ENCODE data around the gene TUBA3D.
"Not testable (repeated sequence)": the region's sequence is repeated elsewhere in the genome, so short reads cannot be mapped to it uniquely, and the experiment has no call there.

The TUBA3D gene

DNA sequence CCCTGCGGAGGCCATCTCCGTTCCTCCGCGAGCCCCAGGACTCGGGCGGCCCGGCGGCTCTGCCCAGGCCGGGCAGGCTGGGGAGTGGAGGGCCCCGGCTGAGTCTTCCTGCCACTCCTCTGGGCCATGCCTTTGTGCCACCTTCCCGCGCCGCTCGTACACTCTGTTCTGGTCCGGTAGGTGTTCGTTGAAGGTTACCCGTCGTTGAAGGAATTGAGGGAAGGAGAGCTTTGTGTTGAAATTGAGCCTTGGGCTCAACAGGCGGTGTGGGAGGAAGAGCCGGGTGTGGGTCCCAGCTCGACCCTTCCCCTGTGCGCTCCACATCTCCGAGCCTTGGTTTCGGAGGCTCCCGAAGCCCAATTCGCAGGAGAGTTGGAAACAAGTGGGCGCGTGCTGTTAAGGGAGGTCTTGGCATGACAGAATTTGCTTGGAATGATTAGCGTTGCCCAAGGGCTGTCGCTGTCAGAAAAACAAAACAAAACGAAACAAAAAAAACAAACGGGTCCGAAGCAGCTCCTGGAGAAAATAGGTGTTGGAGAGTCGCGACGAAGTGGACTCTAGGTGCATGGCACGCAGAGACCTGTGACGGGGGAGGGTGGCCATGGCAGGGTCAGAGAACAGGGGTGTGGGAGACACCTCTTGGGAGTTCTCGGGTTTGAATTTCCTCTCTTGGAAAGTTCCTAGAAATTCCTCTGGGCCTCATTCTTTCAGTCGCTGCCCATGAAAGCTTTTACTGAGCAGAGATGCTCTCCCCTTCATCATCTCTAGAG, 17.5 kb downstream of the TUBA3D start:
- no peak for DNase-seq (ENCODE audit: insufficient read length)
- FAIRE-seq = no peak
- TF ChIP-seq POLR2A (IDR thresholded peaks at IDR 0.05; ENCODE audit: low read depth, low read length) (no peak), POLR2AphosphoS5 (IDR thresholded peaks at IDR 0.05; ENCODE audit: low read depth, low read length) (no peak), TAF1 (IDR thresholded peaks at IDR 0.05; ENCODE audit: borderline replicate concordance, low read depth, low read length) (no peak)

DNA sequence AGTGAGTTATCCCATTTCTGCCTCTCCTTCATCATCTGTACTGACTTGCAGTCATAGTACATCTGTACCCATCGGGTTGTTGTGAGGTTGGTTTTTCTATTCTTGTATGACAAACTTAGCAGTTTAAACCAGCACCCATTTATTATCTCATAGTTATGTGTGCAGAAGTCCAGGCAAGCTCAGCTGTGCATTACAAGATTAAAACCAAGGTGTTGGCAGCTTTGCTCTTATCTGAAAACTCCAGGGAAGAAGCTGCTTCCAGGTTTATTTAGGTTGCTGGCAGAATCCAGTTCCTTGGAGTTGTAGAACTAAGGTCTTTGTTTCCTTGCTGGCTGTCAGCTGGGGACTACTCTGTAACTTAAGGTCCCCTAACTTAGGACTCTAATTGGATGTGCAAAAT, 19.6 kb downstream of the TUBA3D start:
- DNase-seq (ENCODE audit: insufficient read length); FAIRE-seq: not testable (repeated sequence)

DNA sequence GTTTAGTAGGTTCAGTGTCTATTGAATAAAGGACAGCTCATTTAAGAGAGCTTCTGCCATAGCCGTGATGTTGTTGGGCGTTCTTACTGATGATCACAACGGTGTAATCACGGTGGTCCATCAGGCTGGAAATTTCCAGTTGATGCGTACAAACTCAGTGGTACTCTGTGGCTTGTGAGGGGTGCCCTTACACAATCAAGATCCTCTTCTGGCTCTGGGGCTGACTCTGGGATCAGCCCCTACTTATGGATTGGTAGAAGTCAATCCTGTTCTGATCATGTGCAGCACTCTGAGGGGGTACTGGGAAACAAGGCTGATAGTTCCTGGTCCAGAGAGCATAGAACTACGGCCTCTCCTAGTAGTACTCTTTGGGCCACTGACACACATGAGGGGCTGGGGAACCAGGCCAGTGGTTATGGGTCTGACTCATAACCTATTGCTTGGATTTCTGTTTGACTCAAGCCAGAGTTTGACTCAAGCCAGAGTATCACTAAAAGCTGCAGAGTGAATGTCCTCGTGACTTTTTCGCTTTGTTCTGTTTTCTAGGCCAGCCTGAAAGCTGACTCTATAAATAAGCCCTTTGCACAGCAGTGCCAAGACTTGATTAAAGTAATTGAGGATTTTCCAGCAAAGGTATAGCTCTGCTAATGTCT, 22.5 kb downstream of the TUBA3D start:
- peak; percentile 81 for FAIRE-seq
- not testable (repeated sequence) for DNase-seq (ENCODE audit: insufficient read length)

DNA sequence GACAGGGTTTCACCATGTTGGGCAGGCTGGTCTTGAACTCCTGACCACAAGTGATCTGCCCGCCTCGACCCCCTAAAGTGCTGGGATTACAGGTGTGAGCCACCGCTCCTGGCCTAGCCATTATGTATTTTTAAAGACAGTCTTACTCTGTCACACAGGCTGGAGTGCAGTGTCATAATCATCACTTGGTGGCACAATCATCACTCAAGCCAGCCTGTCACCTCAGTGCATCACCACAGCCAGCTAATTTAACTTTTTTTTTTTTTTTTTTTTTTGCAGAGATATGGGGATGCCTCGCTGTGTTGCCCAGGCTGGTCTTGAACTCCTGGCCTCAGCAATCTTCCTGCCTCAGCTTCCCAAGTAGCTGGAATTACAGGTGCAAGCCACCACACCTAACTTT, 27.7 kb downstream of the TUBA3D start:
- FAIRE-seq; DNase-seq (ENCODE audit: insufficient read length): not testable (repeated sequence)

DNA sequence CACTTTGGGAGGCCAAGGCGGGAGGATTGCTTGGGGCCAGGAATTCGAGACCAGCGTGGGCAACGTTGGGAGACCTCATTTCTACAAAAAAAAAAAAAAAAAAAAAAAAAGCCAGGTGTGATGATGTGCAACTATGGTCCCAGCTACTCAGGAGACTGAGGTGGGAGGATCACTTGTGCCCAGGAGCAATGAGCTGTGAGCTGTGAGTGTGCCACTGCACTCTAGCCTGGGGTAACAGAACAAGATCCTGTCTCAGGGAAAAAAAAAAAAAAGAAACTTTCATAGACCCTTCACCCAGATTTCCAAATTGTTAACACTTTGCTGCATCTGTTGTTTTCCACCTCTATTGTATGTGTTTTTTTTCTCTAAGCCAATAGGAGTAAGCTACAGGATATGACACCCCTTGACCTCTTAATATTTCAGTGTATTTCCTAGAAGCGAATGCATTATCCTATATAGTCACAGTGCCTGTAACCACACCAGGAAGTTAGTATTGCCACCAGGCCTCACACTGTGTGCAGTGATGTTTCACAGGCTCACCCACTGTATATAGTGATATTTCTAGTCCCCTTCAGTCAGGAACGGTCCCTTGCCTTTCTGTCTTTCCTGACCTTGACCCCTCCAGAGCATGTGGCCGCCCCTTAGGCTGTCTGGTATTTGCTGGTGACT, 28.3 kb downstream of the TUBA3D start:
- DNase-seq (ENCODE audit: insufficient read length); FAIRE-seq: not testable (repeated sequence)

DNA sequence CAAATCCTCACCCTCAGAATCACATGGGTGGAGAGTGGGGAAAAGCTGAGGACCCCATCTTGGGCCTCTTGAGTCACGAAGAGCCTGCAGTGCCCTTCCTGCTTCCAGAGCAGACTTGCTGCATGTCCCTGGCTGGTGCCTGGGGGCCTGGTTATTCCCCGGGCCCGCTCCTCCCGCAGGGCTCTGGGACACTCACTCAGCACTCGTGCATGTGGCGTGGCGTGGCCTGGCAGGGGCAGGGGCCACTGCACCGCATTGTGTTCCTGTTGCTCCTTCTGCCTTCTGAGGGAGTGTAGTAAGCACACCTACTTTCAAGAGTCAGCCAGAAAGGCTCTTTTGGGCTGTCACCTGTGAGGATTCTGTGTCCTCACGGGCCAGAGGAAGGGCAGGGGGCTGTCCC, 33.7 kb downstream of the TUBA3D start:
- FAIRE-seq (no peak), DNase-seq (ENCODE audit: insufficient read length) (no peak)
- TF ChIP-seq TAF1 (IDR thresholded peaks at IDR 0.05; ENCODE audit: borderline replicate concordance, low read depth, low read length) (no peak), POLR2A (IDR thresholded peaks at IDR 0.05; ENCODE audit: low read depth, low read length) (no peak), POLR2AphosphoS5 (IDR thresholded peaks at IDR 0.05; ENCODE audit: low read depth, low read length) (no peak)

DNA sequence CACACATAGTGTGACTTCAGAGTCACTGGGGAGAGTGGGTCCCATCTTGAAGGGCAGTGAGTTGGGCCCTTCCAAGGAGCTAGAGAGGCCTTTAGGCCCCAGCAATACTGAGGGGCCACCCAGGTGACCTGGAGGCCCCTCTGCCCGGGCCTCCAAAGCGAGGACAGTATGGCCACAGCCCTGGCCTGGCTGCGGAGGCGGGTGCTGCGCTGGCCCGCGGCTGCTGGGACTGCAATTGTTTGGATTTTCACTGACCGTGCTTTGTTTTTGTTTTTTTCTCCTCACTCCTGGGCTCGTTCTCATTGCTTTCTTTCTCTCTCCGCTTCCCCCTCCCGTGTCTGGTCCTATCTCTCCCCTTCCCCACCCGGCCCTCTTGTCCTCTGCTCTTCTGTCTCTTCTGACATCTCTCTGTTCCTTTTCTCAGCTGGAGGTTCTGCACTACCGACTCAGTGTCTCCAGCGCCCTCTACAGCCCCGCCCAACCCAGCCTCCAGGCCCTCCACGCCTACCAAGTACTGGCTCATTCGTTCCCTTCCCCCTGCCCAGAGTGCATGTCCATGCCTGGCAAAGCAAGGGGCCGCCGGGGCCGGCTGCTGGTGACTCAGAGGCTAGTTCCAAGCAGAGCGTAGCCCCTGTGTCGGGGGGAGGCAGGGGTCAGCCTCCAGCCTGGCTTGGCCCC, 35.5 kb downstream of the TUBA3D start:
- not testable (repeated sequence) for DNase-seq (ENCODE audit: insufficient read length); FAIRE-seq

DNA sequence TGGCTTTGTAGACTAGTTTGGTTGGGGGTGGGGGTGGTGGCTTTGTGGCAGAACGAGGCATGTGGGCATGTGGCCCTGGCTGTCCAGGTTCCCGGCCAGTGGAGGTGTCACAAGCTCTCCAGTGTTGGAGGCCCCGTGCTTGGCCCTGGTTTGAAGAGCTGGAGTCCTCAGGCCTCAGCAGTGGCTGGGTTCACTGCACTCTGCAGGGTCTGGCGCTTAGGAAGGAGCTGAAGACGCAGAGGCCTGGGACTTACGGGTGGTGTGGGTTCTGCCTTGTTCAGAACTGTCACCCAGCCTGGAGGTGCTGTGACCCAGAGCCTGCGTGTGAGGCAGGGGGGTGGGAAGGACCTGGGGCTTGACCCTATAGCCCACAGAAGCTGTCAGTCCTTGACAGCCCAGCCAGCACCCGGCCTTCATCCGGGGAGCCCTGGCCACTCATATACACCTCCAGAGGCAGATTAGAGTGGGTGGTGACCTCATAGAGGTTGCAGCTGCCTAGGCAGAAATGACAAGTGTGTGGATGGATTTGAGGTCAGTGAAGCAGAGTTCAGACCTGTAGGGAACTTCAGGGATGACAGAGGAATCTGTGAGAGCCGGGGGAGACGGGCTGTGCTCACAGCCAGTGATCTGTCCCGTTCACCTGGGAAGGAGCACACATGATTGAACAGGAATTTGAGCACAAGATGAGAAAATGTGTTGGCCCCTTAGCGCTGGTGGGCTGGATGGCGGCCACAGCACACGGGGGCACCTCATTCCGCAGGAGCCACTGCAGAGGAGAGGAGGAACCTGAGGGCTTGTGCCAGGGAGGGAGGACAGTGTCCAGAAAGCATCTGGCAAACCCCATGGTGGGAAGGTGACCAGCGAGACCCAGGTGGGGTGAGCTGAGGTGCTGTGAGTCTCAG, 36.3 kb downstream of the TUBA3D start:
- DNase-seq (ENCODE audit: insufficient read length); FAIRE-seq: not testable (repeated sequence)

DNA sequence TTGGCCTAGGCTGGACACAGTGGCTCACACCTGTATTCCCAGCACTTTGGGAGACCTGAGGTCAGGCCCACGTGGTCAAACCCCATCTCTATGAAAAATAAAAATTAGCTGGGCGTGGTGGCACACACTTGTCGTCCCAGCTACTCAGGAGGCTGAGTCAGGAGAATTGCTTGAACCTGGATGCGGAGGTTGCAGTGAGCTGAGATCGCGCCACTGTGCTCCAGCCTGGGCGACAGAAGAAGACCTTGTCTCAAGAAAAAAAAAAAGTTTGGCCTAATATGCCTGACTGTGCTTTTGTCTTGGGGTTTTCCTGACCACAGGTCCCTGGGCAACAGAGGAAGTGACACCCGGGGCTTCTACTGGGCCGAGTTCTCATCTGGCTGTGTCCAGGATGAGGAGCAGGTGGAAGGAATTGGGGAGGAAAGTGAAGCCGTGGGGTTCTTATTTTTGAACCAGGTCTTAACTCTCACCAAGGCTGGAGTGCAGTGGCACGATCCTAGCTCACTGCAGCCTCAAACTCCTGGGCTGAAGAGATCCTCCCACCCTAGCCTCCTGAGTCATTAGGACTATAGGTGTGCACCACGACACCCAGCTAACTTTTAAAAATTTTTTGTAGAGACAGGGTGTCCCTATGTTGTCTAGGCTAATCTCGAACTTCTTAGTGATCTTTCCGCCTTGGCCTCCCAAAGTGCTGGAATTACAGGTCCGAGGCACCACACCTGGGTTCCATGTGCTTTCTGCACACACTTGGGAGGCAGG, 38.7 kb downstream of the TUBA3D start:
- not testable (repeated sequence) for DNase-seq (ENCODE audit: insufficient read length)
- peak; percentile 80 for FAIRE-seq

DNA sequence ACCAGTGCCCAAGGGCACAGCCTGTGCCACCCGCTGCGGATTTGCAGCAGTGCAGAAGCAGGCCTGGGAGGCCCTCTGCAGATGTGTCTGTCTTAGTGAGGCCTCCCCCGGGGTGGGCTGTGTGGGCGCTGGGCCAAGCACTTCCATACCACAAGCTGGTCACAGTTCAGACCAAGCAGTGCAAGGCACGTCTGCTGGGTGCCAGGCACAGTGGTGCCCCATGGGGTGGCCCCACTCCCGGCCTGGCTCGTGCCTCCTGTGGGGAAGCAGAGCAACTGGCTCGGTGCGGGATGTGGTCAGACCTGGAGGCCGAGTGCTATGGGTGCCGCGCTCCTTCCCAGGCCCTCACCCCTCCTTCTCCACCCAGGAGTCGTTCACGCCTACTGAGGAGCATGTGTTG, 39.3 kb downstream of the TUBA3D start:
- FAIRE-seq = peak; percentile 53
- not testable (repeated sequence) for DNase-seq (ENCODE audit: insufficient read length)

DNA sequence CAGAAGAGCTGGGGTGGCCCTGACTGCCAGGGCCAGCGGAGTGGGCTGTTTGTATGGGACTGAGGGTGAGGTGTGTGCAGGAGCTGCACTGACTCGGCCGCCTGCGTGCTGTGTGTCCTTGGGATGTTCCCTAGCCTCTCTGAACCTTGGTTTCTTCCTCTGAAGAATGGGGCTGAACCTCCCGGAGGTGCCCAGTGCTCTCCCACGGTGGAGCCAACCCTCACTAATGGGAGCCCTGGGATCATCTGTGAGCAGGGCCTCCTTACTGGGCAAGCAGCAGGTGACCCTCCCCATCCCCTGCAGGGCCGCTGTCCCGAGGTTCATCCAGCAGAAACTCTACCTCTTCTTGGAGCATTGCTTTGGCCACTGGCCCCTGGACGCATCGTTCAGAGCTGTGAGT, 40.1 kb downstream of the TUBA3D start:
- no peak for FAIRE-seq
- no peak for DNase-seq (ENCODE audit: insufficient read length)
- no peak for TF ChIP-seq POLR2AphosphoS5 (IDR thresholded peaks at IDR 0.05; ENCODE audit: low read depth, low read length)
- TF ChIP-seq POLR2A (IDR thresholded peaks at IDR 0.05; ENCODE audit: low read depth, low read length) = no peak

DNA sequence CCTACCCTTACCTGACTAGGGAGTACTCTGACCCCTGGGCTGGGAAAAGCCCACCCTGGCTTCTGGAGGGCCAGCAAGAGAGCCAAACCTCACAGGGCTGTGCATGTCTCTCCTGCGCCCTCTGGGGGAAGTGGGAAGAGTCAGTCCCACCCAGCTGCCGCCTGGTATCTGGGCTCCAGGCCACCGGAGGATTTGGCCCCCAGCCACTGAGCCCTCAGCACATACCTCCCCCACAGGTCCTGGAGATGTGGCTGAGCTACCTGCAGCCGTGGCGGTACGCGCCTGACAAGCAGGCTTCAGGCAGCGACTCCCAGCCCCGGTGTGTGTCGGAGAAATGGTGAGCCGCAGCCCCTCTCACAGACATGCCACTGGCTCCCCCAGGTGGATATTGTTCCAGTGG, 40.7 kb downstream of the TUBA3D start:
- FAIRE-seq; DNase-seq (ENCODE audit: insufficient read length): not testable (repeated sequence)

Data from GM12892 (cell line).